Upper lobe of right lung (tissue), 1 donor: Measurements from ENCODE around the gene NRROS. TPM values are rescaled to one million over a fixed set of nuclear protein-coding genes. Genes with fewer than 3 reads are reported as not detected.
"Not testable (repeated sequence)": the region's sequence is repeated elsewhere in the genome, so short reads cannot be mapped to it uniquely, and the experiment has no call there.

Experiments
- ATAC-seq: fragments of 200-7000 bp; cut with Tn5 transposase; one replicate; pipeline ENCODE4 v1.9.1; 2020; ENCODE audit warnings: mild to moderate bottlenecking, moderate library complexity
- DNase-seq: peaks from one replicate; pipeline ENCODE4 v3.0.0-alpha.2; 2020
- H3K27ac ChIP-seq: fragments of 200-600 bp; one replicate; pipeline ENCODE4 v1.8.0; 2022
- H3K27me3 ChIP-seq: fragments of 200-600 bp; one replicate; pipeline ENCODE4 v1.8.0; 2022; ENCODE audit warnings: mild to moderate bottlenecking
- H3K36me3 ChIP-seq: fragments of 200-600 bp; one replicate; pipeline ENCODE4 v1.8.0; 2022
- H3K4me1 ChIP-seq: fragments of 200-600 bp; one replicate; pipeline ENCODE4 v1.8.0; 2022
- H3K4me3 ChIP-seq: fragments of 200-600 bp; one replicate; pipeline ENCODE4 v1.8.0; 2022; ENCODE audit warnings: mild to moderate bottlenecking
- H3K9me3 ChIP-seq: fragments of 200-600 bp; one replicate; pipeline ENCODE4 v1.8.0; 2022
- intact Hi-C: fragments of 100-400 bp; cut with DNase I; formaldehyde crosslinking; loops from one replicate; pipeline ENCODE4 v1.11.0; 2022
- long read RNA-seq: library from polyadenylated mRNA; unstranded; transcript quantifications from one replicate; pipeline ENCODE4 v2.0.0, GENCODE V29; 2021
- total RNA-seq: library from RNA; stranded (reverse); fragmentation: NEBNext Ultra II Directional; extraction: Animal tissue kit (Norgen Biotek cat#: 25700); gene quantifications from one replicate; pipeline ENCODE4 v1.2.1, GENCODE V29; 2021
- TF ChIP-seq, protein P1 (sequence below): fragments of 200-600 bp; IDR thresholded peaks from one replicate; pipeline ENCODE4 v1.8.0; 2022; ENCODE audit warnings: antibody characterized with exemption
- donor health status: DM: no; HTN: yes; CAD: no; lungs with severe emphysema.

NRROS gene
- total RNA-seq, result 19.5 TPM
- long read RNA-seq, partial matches to known transcripts, result 0 of 3 reads
- long read RNA-seq, other reads (novel, unspliced or antisense), result 0 of 3 reads

DNA sequence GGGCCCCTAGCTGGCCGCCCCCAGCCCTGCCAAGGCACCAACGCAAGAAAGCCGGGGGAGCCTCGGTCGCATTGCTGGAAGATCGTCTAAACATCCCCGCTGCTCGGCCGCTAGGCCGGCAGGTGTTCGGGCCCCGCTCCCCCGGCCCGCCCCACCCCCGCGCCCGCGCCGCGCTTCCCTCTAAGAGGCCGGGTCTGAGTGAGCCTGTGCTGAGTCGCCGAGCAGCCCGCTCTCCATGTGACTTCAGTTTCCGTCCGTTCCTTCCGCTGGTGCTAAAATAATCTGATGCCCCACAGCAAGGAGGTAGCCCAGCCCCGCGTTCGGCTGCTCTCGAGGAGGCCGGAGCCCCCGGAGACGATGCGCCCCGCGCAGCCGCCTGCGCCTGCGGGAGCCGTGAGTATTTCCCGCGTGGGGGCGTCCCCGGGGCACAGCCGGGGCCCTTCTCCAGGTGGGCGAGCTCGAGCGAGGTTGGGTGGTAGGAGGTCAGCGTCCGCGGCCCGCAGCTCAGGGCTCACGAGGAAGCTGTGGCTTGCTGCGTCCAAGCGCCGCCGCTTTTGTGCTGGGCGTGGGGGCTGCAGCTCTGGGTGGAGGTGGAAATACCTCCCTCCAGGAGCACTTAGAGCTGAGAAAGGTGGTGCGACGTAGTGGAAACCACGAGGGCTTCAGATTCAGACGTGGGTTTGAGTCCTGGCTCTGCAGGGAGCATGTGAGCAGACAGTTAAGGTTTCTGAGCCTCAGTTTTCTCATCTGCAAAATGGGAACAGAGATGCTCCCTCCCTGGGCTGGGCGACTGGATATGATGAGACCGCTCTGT, at the start of gene NRROS:
Gene NRROS (plus strand): TSS at position 212 of the 814 bp plus-strand sequence. CDS start 14,846 bp downstream, outside the sequence.
- ATAC-seq (peak; percentile 90), DNase-seq (peak; percentile 86)
- Histone ChIP-seq H3K9me3 (no peaks in the 10 kb centered on the region), H3K36me3 (no peaks in the 10 kb centered on the region), H3K27ac (peak within 1 kb of the TSS; percentile 87), H3K4me3 (peak within 1 kb of the TSS; percentile 70), H3K27me3 (no peaks in the 10 kb centered on the region), H3K4me1 (peaks cover 4% of the 10 kb centered on the region)
- TF ChIP-seq, protein P1, sequence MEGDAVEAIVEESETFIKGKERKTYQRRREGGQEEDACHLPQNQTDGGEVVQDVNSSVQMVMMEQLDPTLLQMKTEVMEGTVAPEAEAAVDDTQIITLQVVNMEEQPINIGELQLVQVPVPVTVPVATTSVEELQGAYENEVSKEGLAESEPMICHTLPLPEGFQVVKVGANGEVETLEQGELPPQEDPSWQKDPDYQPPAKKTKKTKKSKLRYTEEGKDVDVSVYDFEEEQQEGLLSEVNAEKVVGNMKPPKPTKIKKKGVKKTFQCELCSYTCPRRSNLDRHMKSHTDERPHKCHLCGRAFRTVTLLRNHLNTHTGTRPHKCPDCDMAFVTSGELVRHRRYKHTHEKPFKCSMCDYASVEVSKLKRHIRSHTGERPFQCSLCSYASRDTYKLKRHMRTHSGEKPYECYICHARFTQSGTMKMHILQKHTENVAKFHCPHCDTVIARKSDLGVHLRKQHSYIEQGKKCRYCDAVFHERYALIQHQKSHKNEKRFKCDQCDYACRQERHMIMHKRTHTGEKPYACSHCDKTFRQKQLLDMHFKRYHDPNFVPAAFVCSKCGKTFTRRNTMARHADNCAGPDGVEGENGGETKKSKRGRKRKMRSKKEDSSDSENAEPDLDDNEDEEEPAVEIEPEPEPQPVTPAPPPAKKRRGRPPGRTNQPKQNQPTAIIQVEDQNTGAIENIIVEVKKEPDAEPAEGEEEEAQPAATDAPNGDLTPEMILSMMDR, result no peak
- intact Hi-C loops, result no loop called here

DNA sequence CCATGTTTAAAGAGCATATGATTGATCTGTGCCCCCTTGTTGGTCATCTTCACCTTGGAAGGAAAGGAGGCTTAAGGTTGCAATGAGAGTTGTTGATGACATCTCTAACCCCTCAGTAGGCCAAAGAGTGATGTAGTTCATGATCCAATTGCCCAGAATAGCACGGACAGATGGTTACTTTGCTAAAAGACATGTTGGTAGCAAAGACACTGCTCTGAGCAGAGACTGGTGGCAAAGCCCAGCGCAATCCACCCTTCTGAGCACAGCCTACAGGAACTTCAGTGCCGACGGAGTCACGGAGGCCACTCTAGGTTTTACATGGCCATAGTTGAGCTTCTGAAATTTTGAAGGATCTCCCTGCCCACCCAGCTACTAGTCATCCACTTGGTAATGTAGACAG, 49.2 kb upstream of the NRROS start:
- no peaks in the 10 kb centered on the region for H3K27me3 ChIP-seq
- no peak overlapping the region for H3K4me3 ChIP-seq
- DNase-seq (no peak), ATAC-seq (no peak)
- H3K27ac ChIP-seq, result no peak overlapping the region
- TF ChIP-seq, protein P1, result no peak
- no peaks in the 10 kb centered on the region for H3K4me1 ChIP-seq
- H3K9me3 ChIP-seq, result no peaks in the 10 kb centered on the region
- intact Hi-C loops, result no loop called here
- H3K36me3 ChIP-seq, result peaks cover 7% of the 10 kb centered on the region

DNA sequence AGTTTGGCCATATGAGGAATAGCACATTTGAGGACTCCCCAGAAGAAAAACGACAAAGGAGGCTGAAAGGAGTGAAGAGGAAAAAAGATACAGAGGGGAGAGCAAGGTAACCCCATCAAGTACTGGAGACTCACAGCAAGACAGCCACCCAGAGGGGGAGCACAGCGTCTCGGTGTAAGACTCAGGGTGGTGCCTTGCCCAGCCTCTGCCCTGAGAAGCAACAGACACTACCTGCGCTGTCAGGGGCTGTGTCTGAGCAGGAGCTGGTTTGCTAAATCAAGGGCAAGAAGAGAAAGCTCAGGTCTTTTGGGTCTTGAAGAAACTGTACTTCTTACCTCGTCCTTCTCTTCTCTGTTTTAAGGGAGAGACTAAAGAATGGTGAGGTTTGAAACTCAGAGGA, 43.1 kb upstream of the NRROS start:
- Histone ChIP-seq H3K4me1 (no peaks in the 10 kb centered on the region), H3K27me3 (no peaks in the 10 kb centered on the region), H3K27ac (no peak overlapping the region), H3K9me3 (no peaks in the 10 kb centered on the region), H3K4me3 (no peak overlapping the region), H3K36me3 (no peaks in the 10 kb centered on the region)
- ATAC-seq, result no peak
- intact Hi-C loops, result no loop called here
- DNase-seq, result no peak
- TF ChIP-seq, protein P1, result no peak

DNA sequence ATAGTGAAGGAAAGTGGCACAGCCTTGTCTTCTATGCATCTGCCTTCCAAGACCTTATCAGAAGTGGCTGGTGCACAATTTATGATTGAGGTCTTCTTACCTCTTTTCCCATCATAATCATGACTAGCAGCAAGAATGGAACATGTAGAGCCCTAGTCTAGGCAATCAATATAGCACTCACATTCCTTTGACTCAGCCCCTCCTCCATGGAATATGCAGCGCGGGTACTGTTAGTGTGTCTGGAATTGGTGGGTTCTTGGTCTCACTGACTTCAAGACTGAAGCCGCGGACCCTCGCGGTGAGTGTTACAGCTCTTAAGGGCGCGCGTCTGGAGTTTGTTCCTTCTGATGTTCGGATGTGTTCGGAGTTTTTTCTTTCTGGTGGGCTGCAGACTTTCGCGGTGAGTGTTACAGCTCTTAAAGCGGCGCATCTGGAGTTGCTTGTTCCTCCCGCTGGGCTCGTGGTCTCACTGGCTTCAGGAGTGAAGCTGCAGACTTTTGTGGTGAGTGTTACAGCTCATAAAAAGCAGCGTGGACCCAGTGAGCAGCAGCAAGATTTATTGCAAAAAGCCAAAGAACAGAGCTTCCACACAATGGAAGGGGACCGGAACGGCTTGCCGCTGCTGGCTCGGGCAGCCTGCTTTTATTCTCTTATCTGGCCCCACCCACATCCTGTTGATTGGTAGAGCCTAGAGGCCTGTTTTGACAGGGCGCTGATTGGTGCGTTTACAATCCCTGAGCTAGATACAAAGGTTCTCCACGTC, 41.3 kb upstream of the NRROS start:
- intact Hi-C loops, H3K27ac ChIP-seq, H3K27me3 ChIP-seq, H3K4me1 ChIP-seq, H3K4me3 ChIP-seq, H3K36me3 ChIP-seq, ATAC-seq, H3K9me3 ChIP-seq, DNase-seq: not testable (repeated sequence)

DNA sequence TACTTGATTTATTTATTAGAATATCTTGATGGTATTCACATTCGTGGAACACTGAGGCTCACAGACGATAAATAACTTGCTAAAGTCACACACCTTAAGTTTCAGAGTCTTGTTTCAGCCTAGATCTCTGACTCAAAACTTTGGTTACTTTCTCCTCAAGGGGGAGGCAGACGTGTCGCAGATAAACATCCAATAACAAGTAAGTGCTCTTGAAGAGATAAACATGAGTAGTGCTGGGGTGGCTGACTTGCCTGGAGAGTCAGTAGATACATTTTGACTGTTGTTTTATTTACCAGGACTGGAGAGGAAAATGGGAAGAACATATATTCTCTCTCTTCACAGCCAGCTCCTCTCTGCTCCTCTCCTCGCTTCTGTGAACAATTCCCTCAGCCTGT, 39.8 kb upstream of the NRROS start:
- H3K9me3 ChIP-seq, result no peaks in the 10 kb centered on the region
- intact Hi-C loops, result no loop called here
- no peaks in the 10 kb centered on the region for H3K27me3 ChIP-seq
- no peak overlapping the region for H3K27ac ChIP-seq
- no peaks in the 10 kb centered on the region for H3K36me3 ChIP-seq
- ATAC-seq (no peak), DNase-seq (no peak)
- TF ChIP-seq, protein P1, result no peak
- no peak overlapping the region for H3K4me3 ChIP-seq
- H3K4me1 ChIP-seq, result no peaks in the 10 kb centered on the region

DNA sequence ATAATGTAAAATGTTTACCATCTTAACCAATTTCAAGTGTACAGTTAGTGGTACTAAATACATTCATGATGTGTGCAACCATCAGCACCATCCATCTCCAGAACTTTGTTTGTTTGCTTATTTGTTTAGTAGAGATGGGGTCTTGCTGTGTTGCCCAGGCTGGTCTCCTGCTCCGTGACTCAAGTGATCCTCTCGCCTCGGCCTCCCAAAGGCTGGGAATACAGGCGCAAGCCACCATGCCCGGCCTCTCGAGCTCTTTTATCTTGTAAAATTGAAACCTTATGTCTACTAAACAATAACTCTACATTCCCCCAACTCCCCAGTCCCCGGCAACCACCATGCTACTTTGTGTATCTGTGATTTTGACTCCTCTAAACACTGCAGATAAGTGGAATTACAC, 39.1 kb upstream of the NRROS start:
- intact Hi-C loops, result no loop called here
- H3K4me3 ChIP-seq, result no peak overlapping the region

More for the DNA sequence above, 39.1 kb upstream of the NRROS start:
- TF ChIP-seq, protein P1, result no peak
- H3K9me3 ChIP-seq, result no peaks in the 10 kb centered on the region
- H3K36me3 ChIP-seq, result no peaks in the 10 kb centered on the region
- DNase-seq (no peak), ATAC-seq (no peak)
- H3K27ac ChIP-seq, result no peak overlapping the region
- H3K27me3 ChIP-seq, result no peaks in the 10 kb centered on the region
- H3K4me1 ChIP-seq, result no peaks in the 10 kb centered on the region
